Measurements from ENCODE around the gene GTF2IRD1. TPM values are rescaled to one million over a fixed set of nuclear protein-coding genes. Genes with fewer than 3 reads are reported as not detected.
"Not testable (repeated sequence)": the region's sequence is repeated elsewhere in the genome, so short reads cannot be mapped to it uniquely, and the experiment has no call there.

The GTF2IRD1 gene
- total RNA-seq, 1 donor from 2014 or later = 7.5 TPM

GRCh38 chr7:74438327-74438726 lies 15.4 kb upstream of the GTF2IRD1 start:
- intact Hi-C loops (cut with DNase I) = no loop called here
- no peak for TF ChIP-seq CTCF (IDR thresholded peaks at IDR 0.05)
- peaks cover 6 to 7% of the 10 kb centered on the region in 2 donors for H3K9me3 ChIP-seq
- no peaks in the 10 kb centered on the region for H3K27me3 ChIP-seq
- H3K4me3 ChIP-seq = no peak overlapping the region
- H3K4me1 ChIP-seq = no peaks in the 10 kb centered on the region
- no peak for DNase-seq (ENCODE audit: low spot score in 2 of 2)
- no peaks in the 10 kb centered on the region for H3K36me3 ChIP-seq
- no peak overlapping the region for H3K27ac ChIP-seq

GRCh38 chr7:74439541-74439940 lies 14.2 kb upstream of the GTF2IRD1 start:
- no peak for DNase-seq (ENCODE audit: low spot score in 2 of 2)

GRCh38 chr7:74440143-74440542 lies 13.6 kb upstream of the GTF2IRD1 start:
- H3K27ac ChIP-seq; intact Hi-C loops (cut with DNase I); H3K27me3 ChIP-seq; H3K9me3 ChIP-seq; DNase-seq (ENCODE audit: low spot score in 2 of 2); H3K36me3 ChIP-seq; H3K4me3 ChIP-seq; H3K4me1 ChIP-seq: not testable (repeated sequence)

More at GRCh38 chr7:74439541-74439940, 14.2 kb upstream of the GTF2IRD1 start:
- H3K4me1 ChIP-seq = no peaks in the 10 kb centered on the region
- intact Hi-C loops (cut with DNase I) = no loop called here
- no peak overlapping the region for H3K4me3 ChIP-seq
- TF ChIP-seq CTCF (IDR thresholded peaks at IDR 0.05) = no peak
- no peaks in the 10 kb centered on the region for H3K27me3 ChIP-seq
- no peak overlapping the region for H3K27ac ChIP-seq
- peaks cover 6 to 7% of the 10 kb centered on the region in 2 donors for H3K9me3 ChIP-seq
- no peaks in the 10 kb centered on the region for H3K36me3 ChIP-seq

- no peaks in the 10 kb centered on the region for H3K27me3 ChIP-seq
- no peak overlapping the region for H3K27ac ChIP-seq
- no peak overlapping the region for H3K4me3 ChIP-seq
- no peaks in the 10 kb centered on the region for H3K36me3 ChIP-seq
- TF ChIP-seq CTCF (IDR thresholded peaks at IDR 0.05) = no peak
- H3K4me1 ChIP-seq = no peaks in the 10 kb centered on the region
- intact Hi-C loops (cut with DNase I) = no loop called here
- H3K9me3 ChIP-seq = peaks cover 6 to 7% of the 10 kb centered on the region in 2 donors
- no peak for DNase-seq (ENCODE audit: low spot score in 2 of 2)
These were observed 11.9 kb upstream of the GTF2IRD1 start for GRCh38 chr7:74441801-74442200.

GRCh38 chr7:74443543-74444247 lies 10.0 kb upstream of the GTF2IRD1 start:
- no peak for DNase-seq (ENCODE audit: low spot score in 2 of 2)

More at GRCh38 chr7:74443543-74444247, 10.0 kb upstream of the GTF2IRD1 start:
- no peak overlapping the region for H3K27ac ChIP-seq
- no peak overlapping the region for H3K4me3 ChIP-seq
- H3K36me3 ChIP-seq = no peaks in the 10 kb centered on the region
- peaks cover 0 to 1% of the 10 kb centered on the region in 2 donors for H3K9me3 ChIP-seq
- no peaks in the 10 kb centered on the region for H3K27me3 ChIP-seq
- no peaks in the 10 kb centered on the region for H3K4me1 ChIP-seq
- TF ChIP-seq CTCF (IDR thresholded peaks at IDR 0.05) = no peak
- intact Hi-C loops (cut with DNase I) = no loop called here
